ENCODE results near the gene ZNF776. TPM values are rescaled to one million over a fixed set of nuclear protein-coding genes. Genes with fewer than 3 reads are reported as not detected.

The ZNF776 gene
- total RNA-seq, 2 experiments from 2014 or later, result 8.9 to 14.7 TPM

Other genes starting within 250 kb of the ZNF776 start
- 1 to 10 TPM; 5.9 to 6.5 TPM for gene ZNF773, start 246.9 kb upstream of the ZNF776 start, total RNA-seq
- gene ZNF549, start 219.5 kb upstream of the ZNF776 start, total RNA-seq, result 1 to 10 TPM; 3.7 to 4.6 TPM
- 10 to 100 TPM; 11.8 to 11.9 TPM for gene ZNF550, start 187.0 kb upstream of the ZNF776 start, total RNA-seq
- gene ZNF416, start 167.9 kb upstream of the ZNF776 start, total RNA-seq, result 1 to 10 TPM; 3.3 to 3.7 TPM
- 1 to 10 TPM; 4.6 to 5.3 TPM for gene ZIK1, start 162.7 kb upstream of the ZNF776 start, total RNA-seq
- 1 to 10 TPM; 7.1 to 7.2 TPM for gene ZNF530, start 146.9 kb upstream of the ZNF776 start, total RNA-seq
- 1 to 10 TPM; 7.6 to 9.7 TPM for gene ZNF134, start 132.6 kb upstream of the ZNF776 start, total RNA-seq
- 1 to 10 TPM; 8.9 to 9.5 TPM for gene ZNF211, start 113.6 kb upstream of the ZNF776 start, total RNA-seq
- not detected for gene ZSCAN4, start 77.9 kb upstream of the ZNF776 start, total RNA-seq
- gene ZNF551, start 64.8 kb upstream of the ZNF776 start, total RNA-seq, result 10 to 100 TPM in 1 of 2 experiments, 1 to 10 TPM in 1; 9.8 to 13.0 TPM
- gene ZNF154, start 37.6 kb upstream of the ZNF776 start, total RNA-seq, result 1 to 10 TPM; 4.4 to 5.0 TPM
- 1 to 10 TPM; 7.5 to 8.8 TPM for gene ZNF671, start 19.2 kb upstream of the ZNF776 start, total RNA-seq
- 10 to 100 TPM; 20.3 to 20.5 TPM for gene ZNF586, start 22.9 kb downstream of the ZNF776 start, total RNA-seq
- 1 to 10 TPM; 5.9 to 6.1 TPM for gene ZNF552, start 68.1 kb downstream of the ZNF776 start, total RNA-seq
- gene ZNF587B, start 83.5 kb downstream of the ZNF776 start, total RNA-seq, result 10 to 100 TPM; 16.8 to 18.2 TPM
- 10 to 100 TPM; 20.1 to 22.9 TPM for gene ZNF587, start 103.0 kb downstream of the ZNF776 start, total RNA-seq
- 10 to 100 TPM; 24.1 to 24.5 TPM for gene ZNF814, start 142.2 kb downstream of the ZNF776 start, total RNA-seq
- gene ZNF417, start 169.8 kb downstream of the ZNF776 start, total RNA-seq, result 10 to 100 TPM; 12.7 to 14.1 TPM
- 1 to 10 TPM; 4.6 to 4.8 TPM for gene ZNF418, start 188.6 kb downstream of the ZNF776 start, total RNA-seq
- gene ZNF256, start 200.9 kb downstream of the ZNF776 start, total RNA-seq, result 1 to 10 TPM; 6.3 to 6.9 TPM
- gene C19orf18, start 227.7 kb downstream of the ZNF776 start, total RNA-seq, result under 1 TPM; 0.33 to 0.46 TPM

Measured in activated CD4-positive, alpha-beta T cell treated with anti-CD3 and anti-CD28 coated beads for 36 hours (primary cell).